ENCODE results near the gene PSMB3. TPM values are rescaled to one million over a fixed set of nuclear protein-coding genes. Genes with fewer than 3 reads are reported as not detected.
A peak's percentile ranks its signal among the peaks of the same experiment; 100 is the strongest.

PSMB3 gene
- total RNA-seq, 3 donors from 2014 or later (not counting 1 experiment from before 2014, with no cell fraction given) = 102 to 129 (median 118) TPM

DNA sequence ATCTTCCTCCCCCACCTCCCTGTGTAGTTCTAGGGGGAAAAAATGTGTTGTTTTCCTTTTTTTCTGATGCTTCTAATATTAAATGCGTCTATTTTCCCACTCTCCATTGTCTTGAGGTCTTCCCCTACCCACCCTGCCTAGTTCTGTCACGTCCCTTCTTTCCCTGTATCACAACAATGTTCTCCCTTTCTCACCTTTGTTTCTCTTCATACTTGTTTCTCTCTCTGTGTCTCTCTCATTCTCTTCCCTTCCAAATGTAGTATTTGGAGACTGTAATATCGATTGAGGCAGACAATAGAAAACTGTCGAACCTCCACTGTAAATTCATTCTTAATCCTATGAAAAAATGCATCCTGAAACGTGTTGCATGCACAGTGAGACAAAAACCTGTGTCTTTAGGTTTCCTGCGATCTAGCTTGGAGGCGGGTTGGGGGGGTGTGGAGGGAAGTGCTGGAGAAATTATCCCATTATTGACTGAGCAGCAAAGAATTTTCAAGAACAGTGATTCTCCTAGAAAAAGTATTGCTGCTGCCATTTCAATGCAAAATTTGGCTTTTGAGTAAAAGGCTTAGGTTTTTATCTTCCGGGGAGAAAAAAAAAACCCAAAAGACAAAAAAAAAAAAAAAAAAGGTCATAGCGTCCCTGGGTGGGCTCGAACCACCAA, 1.3 kb upstream of the PSMB3 start:
- peaks cover 14% of the 10 kb centered on the region for H3K36me3 ChIP-seq (ENCODE audit: control insufficient read depth, insufficient read depth, low read length)
- DNase-seq (peak in 1 of 2 donors; percentile 26), ATAC-seq (no peak)
- intact Hi-C loops (cut with micrococcal nuclease) = loop anchor here (5.0 to 10.0 kb wide), 4 partner anchors 46 to 401 kb away; partner anchors contain the start of genes MLLT6 and PLXDC1
- H3K4me1 ChIP-seq (ENCODE audit: control insufficient read depth, insufficient read depth, low read length) = peaks cover 71% of the 10 kb centered on the region
- H3K27me3 ChIP-seq (ENCODE audit: control insufficient read depth, insufficient read depth, low read length) = peaks cover 38% of the 10 kb centered on the region
- H3K9me3 ChIP-seq (ENCODE audit: control insufficient read depth, insufficient read depth, low read length) = no peaks in the 10 kb centered on the region
- TF ChIP-seq, protein P1, sequence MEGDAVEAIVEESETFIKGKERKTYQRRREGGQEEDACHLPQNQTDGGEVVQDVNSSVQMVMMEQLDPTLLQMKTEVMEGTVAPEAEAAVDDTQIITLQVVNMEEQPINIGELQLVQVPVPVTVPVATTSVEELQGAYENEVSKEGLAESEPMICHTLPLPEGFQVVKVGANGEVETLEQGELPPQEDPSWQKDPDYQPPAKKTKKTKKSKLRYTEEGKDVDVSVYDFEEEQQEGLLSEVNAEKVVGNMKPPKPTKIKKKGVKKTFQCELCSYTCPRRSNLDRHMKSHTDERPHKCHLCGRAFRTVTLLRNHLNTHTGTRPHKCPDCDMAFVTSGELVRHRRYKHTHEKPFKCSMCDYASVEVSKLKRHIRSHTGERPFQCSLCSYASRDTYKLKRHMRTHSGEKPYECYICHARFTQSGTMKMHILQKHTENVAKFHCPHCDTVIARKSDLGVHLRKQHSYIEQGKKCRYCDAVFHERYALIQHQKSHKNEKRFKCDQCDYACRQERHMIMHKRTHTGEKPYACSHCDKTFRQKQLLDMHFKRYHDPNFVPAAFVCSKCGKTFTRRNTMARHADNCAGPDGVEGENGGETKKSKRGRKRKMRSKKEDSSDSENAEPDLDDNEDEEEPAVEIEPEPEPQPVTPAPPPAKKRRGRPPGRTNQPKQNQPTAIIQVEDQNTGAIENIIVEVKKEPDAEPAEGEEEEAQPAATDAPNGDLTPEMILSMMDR (IDR thresholded peaks at IDR 0.05) = no peak
- H3K9me3 Mint-ChIP-seq = no peaks in the 10 kb centered on the region
- WGBS (ENCODE audit: insufficient coverage) = 3% methylated on average over 9 of the region's 10 CpGs
- peaks cover 31 to 35% of the 10 kb centered on the region in 2 donors for H3K27me3 Mint-ChIP-seq (ENCODE audit: low read depth in 2 of 2)
- H3K27ac ChIP-seq (ENCODE audit: low read length) = peak overlapping the region; percentile 86
- H3K4me1 Mint-ChIP-seq = peaks cover 54 to 59% of the 10 kb centered on the region in 2 donors
- H3K4me3 Mint-ChIP-seq = peak overlapping the region; percentile 96
- peak overlapping the region; percentile 80 for H3K4me3 ChIP-seq (ENCODE audit: low read length)
- peaks cover 7% of the 10 kb centered on the region for H3K36me3 Mint-ChIP-seq
- H3K27ac Mint-ChIP-seq = peak overlapping the region; percentile 85 to 86

DNA sequence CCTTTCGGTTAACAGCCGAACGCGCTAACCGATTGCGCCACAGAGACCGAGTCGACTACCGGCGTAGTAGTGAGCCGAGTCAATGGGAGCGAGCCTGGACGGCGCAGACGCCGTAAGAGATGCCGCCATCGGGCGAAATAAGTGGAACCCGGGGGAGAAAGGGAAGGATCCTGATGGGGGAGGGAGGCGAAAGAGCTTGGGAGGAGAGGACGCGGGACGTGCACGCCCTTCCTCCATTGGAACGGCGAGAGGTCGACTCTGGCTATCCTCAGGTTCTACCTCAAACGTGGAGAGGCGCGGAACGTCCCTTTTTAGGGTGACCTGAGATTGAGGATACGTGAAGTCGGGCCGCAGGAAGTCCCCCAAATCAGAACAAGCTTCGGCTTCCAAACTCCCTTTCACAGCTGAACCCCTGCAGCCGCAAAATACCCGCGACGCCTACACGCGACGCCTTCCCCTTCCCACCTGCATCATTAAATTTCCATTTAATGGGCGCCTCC, 683 bp upstream of the PSMB3 start:
- DNase-seq = peak; percentile 82 to 92
- Histone ChIP-seq H3K9me3 (ENCODE audit: control insufficient read depth, insufficient read depth, low read length) (no peaks in the 10 kb centered on the region), H3K4me3 (ENCODE audit: low read length) (peak overlapping the region; percentile 80), H3K4me1 (ENCODE audit: control insufficient read depth, insufficient read depth, low read length) (peaks cover 65% of the 10 kb centered on the region), H3K27me3 (ENCODE audit: control insufficient read depth, insufficient read depth, low read length) (peaks cover 33% of the 10 kb centered on the region), H3K27ac (ENCODE audit: low read length) (peak overlapping the region; percentile 86), H3K36me3 (ENCODE audit: control insufficient read depth, insufficient read depth, low read length) (peaks cover 15% of the 10 kb centered on the region)
- peak; percentile 45 to 60 (median 50) for ATAC-seq
- peak overlapping the region; percentile 85 to 86 for H3K27ac Mint-ChIP-seq
- H3K27me3 Mint-ChIP-seq (ENCODE audit: low read depth in 2 of 2) = peaks cover 26 to 29% of the 10 kb centered on the region in 2 donors
- peak overlapping the region; percentile 96 for H3K4me3 Mint-ChIP-seq
- TF ChIP-seq, protein P1 (IDR thresholded peaks at IDR 0.05) = no peak
- peaks cover 7% of the 10 kb centered on the region for H3K36me3 Mint-ChIP-seq
- WGBS (ENCODE audit: insufficient coverage) = under 1% methylated on average over 44 of the region's 44 CpGs
- intact Hi-C loops (cut with micrococcal nuclease) = loop anchor here (1.0 to 10.0 kb wide), 6 partner anchors 23 to 400 kb away; partner anchors contain the start of genes CWC25, MLLT6 and PLXDC1
- H3K9me3 Mint-ChIP-seq = no peaks in the 10 kb centered on the region
- peaks cover 54% of the 10 kb centered on the region in 2 donors for H3K4me1 Mint-ChIP-seq

DNA sequence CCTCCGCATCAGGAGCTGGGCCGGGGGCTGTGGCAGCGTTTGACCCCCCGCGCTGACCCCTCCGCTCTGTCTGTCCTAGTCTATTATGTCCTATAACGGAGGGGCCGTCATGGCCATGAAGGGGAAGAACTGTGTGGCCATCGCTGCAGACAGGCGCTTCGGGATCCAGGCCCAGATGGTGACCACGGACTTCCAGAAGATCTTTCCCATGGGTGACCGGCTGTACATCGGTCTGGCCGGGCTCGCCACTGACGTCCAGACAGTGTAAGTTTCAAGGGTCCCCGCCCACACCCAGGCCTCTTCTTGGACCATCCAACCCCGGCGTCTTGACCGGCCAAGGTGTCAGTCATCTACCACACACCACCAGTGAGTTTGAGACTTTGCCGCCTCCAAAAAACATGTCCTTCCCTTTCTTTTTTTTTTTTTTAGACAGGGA, 548 bp downstream of the PSMB3 start:
- DNase-seq (no peak), ATAC-seq (no peak)
- H3K4me3 ChIP-seq (ENCODE audit: low read length) = peak overlapping the region; percentile 80
- WGBS (ENCODE audit: insufficient coverage) = 13% methylated on average over 22 of the region's 22 CpGs
- H3K4me1 Mint-ChIP-seq = peaks cover 47 to 49% of the 10 kb centered on the region in 2 donors
- peaks cover 7% of the 10 kb centered on the region for H3K36me3 Mint-ChIP-seq
- H3K9me3 Mint-ChIP-seq = no peaks in the 10 kb centered on the region
- TF ChIP-seq, protein P1 (IDR thresholded peaks at IDR 0.05) = no peak
- H3K36me3 ChIP-seq (ENCODE audit: control insufficient read depth, insufficient read depth, low read length) = peaks cover 21% of the 10 kb centered on the region
- peaks cover 53% of the 10 kb centered on the region for H3K4me1 ChIP-seq (ENCODE audit: control insufficient read depth, insufficient read depth, low read length)
- H3K4me3 Mint-ChIP-seq = peak overlapping the region; percentile 96
- peaks cover 23% of the 10 kb centered on the region for H3K27me3 ChIP-seq (ENCODE audit: control insufficient read depth, insufficient read depth, low read length)
- H3K27me3 Mint-ChIP-seq (ENCODE audit: low read depth in 2 of 2) = peaks cover 23 to 24% of the 10 kb centered on the region in 2 donors
- no peaks in the 10 kb centered on the region for H3K9me3 ChIP-seq (ENCODE audit: control insufficient read depth, insufficient read depth, low read length)
- H3K27ac Mint-ChIP-seq = peak overlapping the region; percentile 85 to 86
- H3K27ac ChIP-seq (ENCODE audit: low read length) = peak overlapping the region; percentile 86
- intact Hi-C loops (cut with micrococcal nuclease) = loop anchor here (2.0 to 10.0 kb wide), 5 partner anchors 24 to 399 kb away; partner anchors contain the start of genes MLLT6 and PLXDC1

All from natural killer cell (primary cell).